Activated naive CD8-positive, alpha-beta T cell (primary cell): ENCODE measurements around the gene RAB8B.
A peak's percentile ranks its signal among the peaks of the same experiment; 100 is the strongest.

Experiments used
- H3K27ac Mint-ChIP-seq: one replicate; pipeline ENCODE4 v1.8.0; 2021; ENCODE audit warnings: mixed read lengths
- H3K27me3 Mint-ChIP-seq: one replicate; pipeline ENCODE4 v1.8.0; 2021; ENCODE audit warnings: mixed read lengths
- H3K36me3 Mint-ChIP-seq: one replicate; pipeline ENCODE4 v1.8.0; 2021; ENCODE audit warnings: mixed read lengths
- H3K4me1 Mint-ChIP-seq: one replicate; pipeline ENCODE4 v1.8.0; 2021; ENCODE audit warnings: low read depth, mixed read lengths
- H3K4me3 Mint-ChIP-seq: one replicate; pipeline ENCODE4 v1.8.0; 2021; ENCODE audit warnings: mild to moderate bottlenecking, mixed read lengths
- H3K9me3 Mint-ChIP-seq: one replicate; pipeline ENCODE4 v1.8.0; 2021; ENCODE audit warnings: low read depth, mixed read lengths

Gene RAB8B

GRCh38 chr15:63188926-63189871, at the start of gene RAB8B:
Gene RAB8B (plus strand): TSS chr15:63189606. CDS start chr15:63189625, 19 bp downstream.
- Mint-ChIP-seq H3K27me3 (no peaks in the 10 kb centered on the region), H3K4me3 (peak within 1 kb of the TSS; percentile 100), H3K36me3 (peaks cover 7% of the 10 kb centered on the region), H3K9me3 (no peaks in the 10 kb centered on the region), H3K4me1 (peaks cover 40% of the 10 kb centered on the region), H3K27ac (peak within 1 kb of the TSS; percentile 96)

DNA sequence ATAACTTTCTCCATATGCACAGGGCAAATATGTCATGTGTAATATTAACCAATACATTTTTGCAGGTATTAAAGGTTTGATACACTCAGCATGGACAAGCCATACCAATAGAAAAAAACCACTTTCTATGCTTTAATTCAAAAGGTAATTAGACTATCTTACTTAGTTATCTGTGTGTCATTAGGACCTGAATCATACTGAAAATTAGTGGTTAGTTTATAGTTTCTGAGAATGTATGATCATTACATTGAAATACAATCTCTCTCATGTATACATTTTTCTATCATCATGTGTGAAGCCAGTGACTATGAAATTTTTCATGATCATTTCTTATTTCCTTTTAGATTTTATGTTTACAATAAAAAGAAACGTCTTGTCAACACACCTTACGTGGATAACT, 48.5 kb upstream of the RAB8B start:
- no peak overlapping the region for H3K27ac Mint-ChIP-seq
- no peak overlapping the region for H3K4me3 Mint-ChIP-seq
- no peaks in the 10 kb centered on the region for H3K27me3 Mint-ChIP-seq
- H3K36me3 Mint-ChIP-seq = peaks cover 21% of the 10 kb centered on the region
- H3K4me1 Mint-ChIP-seq = peaks cover 6% of the 10 kb centered on the region
- H3K9me3 Mint-ChIP-seq = no peaks in the 10 kb centered on the region

DNA sequence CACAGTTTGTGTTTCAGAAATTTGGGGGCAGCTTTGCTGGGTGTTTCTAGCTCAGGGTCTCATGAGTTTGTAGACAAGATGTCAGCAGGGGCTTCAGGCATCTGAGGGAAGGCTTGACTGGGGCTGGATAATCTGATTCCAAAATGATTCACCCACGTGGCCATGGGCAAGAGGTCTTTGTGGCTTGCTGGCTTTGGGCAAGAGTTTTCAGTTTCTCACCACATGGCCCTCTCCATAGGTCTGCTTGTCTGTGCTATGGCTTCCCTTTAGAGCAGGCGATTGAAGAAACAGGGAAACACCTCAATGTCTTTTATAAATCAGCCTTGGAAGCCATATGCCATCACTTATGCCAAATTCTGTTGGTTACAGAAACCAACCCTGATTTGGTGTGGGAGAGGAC, 44.0 kb upstream of the RAB8B start:
- Mint-ChIP-seq H3K4me3 (no peak overlapping the region), H3K4me1 (peaks cover 11% of the 10 kb centered on the region), H3K27ac (no peak overlapping the region), H3K27me3 (no peaks in the 10 kb centered on the region), H3K36me3 (peaks cover 22% of the 10 kb centered on the region), H3K9me3 (no peaks in the 10 kb centered on the region)

DNA sequence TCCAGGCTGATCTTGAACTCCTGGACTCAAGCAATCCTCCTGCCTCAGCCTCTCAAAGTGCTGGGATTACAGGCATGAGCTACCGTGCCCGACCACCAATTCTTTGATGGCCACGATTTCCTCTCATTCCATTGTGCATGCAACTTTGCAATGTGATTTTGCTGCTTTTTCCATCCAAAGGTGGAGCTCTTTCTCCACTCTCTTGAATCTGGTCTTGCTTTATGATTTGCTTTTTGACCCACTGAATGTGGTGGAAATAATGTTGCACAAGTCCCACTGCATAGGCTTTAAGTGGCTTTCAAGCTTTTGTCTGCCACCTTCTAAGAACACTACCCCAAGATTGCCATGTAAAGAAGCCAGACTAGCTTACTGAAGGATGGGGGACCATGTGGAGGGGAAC, 42.7 kb upstream of the RAB8B start:
- H3K4me3 Mint-ChIP-seq = no peak overlapping the region
- peaks cover 18% of the 10 kb centered on the region for H3K36me3 Mint-ChIP-seq
- H3K27ac Mint-ChIP-seq = no peak overlapping the region
- no peaks in the 10 kb centered on the region for H3K9me3 Mint-ChIP-seq
- H3K4me1 Mint-ChIP-seq = peaks cover 9% of the 10 kb centered on the region
- no peaks in the 10 kb centered on the region for H3K27me3 Mint-ChIP-seq

GRCh38 chr15:63151665-63152064, 37.7 kb upstream of the RAB8B start:
- Mint-ChIP-seq H3K27me3 (no peaks in the 10 kb centered on the region), H3K4me3 (no peak overlapping the region), H3K27ac (peak overlapping the region; percentile 82), H3K9me3 (no peaks in the 10 kb centered on the region), H3K4me1 (peaks cover 27% of the 10 kb centered on the region), H3K36me3 (peaks cover 10% of the 10 kb centered on the region)

DNA sequence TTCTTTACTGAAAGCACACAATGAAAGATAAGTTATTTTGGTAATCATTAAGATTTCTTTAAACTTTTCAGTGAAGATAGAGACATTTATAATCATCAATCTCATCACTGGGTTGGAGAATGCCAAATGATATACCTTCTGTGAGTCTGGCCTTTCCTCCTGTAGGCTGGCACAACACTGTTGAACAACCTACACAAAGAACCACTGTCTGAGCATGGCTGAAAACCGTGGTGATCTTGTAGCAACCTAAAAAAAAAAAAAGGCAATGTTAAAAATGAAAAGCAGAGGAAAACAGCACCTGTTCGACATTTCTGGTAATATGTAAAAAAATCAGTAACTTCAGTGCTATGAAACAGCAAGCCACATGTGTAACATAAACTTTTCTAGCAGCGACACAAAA, 33.9 kb upstream of the RAB8B start:
- peaks cover 22% of the 10 kb centered on the region for H3K4me1 Mint-ChIP-seq
- H3K36me3 Mint-ChIP-seq = peaks cover 6% of the 10 kb centered on the region
- H3K27me3 Mint-ChIP-seq = no peaks in the 10 kb centered on the region
- H3K27ac Mint-ChIP-seq = peak overlapping the region; percentile 71
- H3K4me3 Mint-ChIP-seq = peak overlapping the region; percentile 99
- no peaks in the 10 kb centered on the region for H3K9me3 Mint-ChIP-seq

- Mint-ChIP-seq H3K27ac (peak overlapping the region; percentile 94), H3K27me3 (no peaks in the 10 kb centered on the region), H3K4me3 (peak overlapping the region; percentile 99), H3K4me1 (peaks cover 22% of the 10 kb centered on the region), H3K36me3 (peaks cover 6% of the 10 kb centered on the region), H3K9me3 (no peaks in the 10 kb centered on the region)
Measured at GRCh38 chr15:63156086-63156710, 33.2 kb upstream of the RAB8B start.

- H3K27ac Mint-ChIP-seq = peak overlapping the region; percentile 94
- H3K9me3 Mint-ChIP-seq = no peaks in the 10 kb centered on the region
- peak overlapping the region; percentile 99 for H3K4me3 Mint-ChIP-seq
- peaks cover 22% of the 10 kb centered on the region for H3K4me1 Mint-ChIP-seq
- H3K27me3 Mint-ChIP-seq = no peaks in the 10 kb centered on the region
- peaks cover 3% of the 10 kb centered on the region for H3K36me3 Mint-ChIP-seq
Measured at GRCh38 chr15:63156755-63157117, 32.7 kb upstream of the RAB8B start.

GRCh38 chr15:63157118-63157843, 32.1 kb upstream of the RAB8B start, which contains the start of gene RPS27L:
Gene RPS27L (minus strand): TSS chr15:63157477. CDS start chr15:63157405, 72 bp downstream.
- Mint-ChIP-seq H3K36me3 (peaks cover 2% of the 10 kb centered on the region), H3K4me3 (peak within 1 kb of the TSS; percentile 99), H3K4me1 (peaks cover 22% of the 10 kb centered on the region)

DNA sequence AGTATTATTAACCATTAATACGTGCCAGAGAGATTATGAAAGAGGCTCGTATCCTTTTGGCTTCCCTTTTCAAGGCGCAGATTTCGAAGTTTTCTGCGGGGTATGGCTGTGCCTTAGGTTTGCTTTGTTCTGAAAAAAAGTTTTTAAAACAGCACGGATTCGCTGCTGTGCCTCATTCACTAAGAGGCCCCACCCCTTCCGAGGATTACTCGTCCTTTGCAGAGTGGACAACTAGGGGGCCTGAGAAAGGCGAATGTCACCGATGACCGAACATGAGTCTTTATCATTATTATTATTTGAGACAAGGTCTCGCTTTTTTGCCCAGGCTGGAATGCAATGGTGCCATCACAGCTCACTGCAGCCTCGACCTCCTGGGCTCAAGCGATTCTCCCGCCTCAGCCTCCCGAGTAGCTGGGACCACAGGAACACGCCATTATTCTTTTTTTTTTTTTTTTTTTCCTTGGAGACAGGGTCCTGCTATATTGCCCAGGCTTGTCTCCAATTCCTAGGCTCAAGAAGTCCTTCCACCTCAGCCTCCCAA, 31.4 kb upstream of the RAB8B start:
- peak overlapping the region; percentile 87 for H3K27ac Mint-ChIP-seq
- H3K27me3 Mint-ChIP-seq = no peaks in the 10 kb centered on the region
- H3K9me3 Mint-ChIP-seq = no peaks in the 10 kb centered on the region
- no peaks in the 10 kb centered on the region for H3K36me3 Mint-ChIP-seq
- peaks cover 21% of the 10 kb centered on the region for H3K4me1 Mint-ChIP-seq
- peak overlapping the region; percentile 90 for H3K4me3 Mint-ChIP-seq

More at GRCh38 chr15:63157118-63157843, 32.1 kb upstream of the RAB8B start, which contains the start of gene RPS27L:
- Mint-ChIP-seq H3K27ac (peak within 1 kb of the TSS; percentile 94), H3K27me3 (no peaks in the 10 kb centered on the region), H3K9me3 (no peaks in the 10 kb centered on the region)

DNA sequence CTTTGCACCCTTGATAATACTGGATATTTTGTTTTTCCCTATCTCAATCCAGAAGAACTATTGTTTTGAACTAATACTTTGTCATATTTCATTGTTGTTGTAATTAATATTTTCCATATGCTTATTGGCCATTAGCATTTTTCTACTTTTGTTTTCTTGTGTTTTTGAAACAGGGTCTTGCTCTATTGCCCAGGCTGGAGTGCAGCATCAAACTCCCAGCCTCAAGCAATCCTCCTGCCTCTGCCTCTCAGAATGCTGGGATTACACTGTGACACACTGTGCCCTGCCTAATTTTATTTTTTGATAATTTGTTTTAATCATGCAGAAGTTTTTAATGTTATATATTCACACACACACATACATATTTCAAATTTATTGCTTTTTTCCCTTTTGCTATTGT, 28.8 kb upstream of the RAB8B start:
- Mint-ChIP-seq H3K9me3 (no peaks in the 10 kb centered on the region), H3K4me1 (peaks cover 9% of the 10 kb centered on the region), H3K36me3 (no peaks in the 10 kb centered on the region), H3K4me3 (no peak overlapping the region), H3K27ac (no peak overlapping the region), H3K27me3 (no peaks in the 10 kb centered on the region)

- no peak overlapping the region for H3K27ac Mint-ChIP-seq
- no peaks in the 10 kb centered on the region for H3K27me3 Mint-ChIP-seq
- H3K4me3 Mint-ChIP-seq = no peak overlapping the region
- no peaks in the 10 kb centered on the region for H3K9me3 Mint-ChIP-seq
- peaks cover 5% of the 10 kb centered on the region for H3K4me1 Mint-ChIP-seq
- no peaks in the 10 kb centered on the region for H3K36me3 Mint-ChIP-seq
Measured at GRCh38 chr15:63163217-63163616, 26.2 kb upstream of the RAB8B start.

DNA sequence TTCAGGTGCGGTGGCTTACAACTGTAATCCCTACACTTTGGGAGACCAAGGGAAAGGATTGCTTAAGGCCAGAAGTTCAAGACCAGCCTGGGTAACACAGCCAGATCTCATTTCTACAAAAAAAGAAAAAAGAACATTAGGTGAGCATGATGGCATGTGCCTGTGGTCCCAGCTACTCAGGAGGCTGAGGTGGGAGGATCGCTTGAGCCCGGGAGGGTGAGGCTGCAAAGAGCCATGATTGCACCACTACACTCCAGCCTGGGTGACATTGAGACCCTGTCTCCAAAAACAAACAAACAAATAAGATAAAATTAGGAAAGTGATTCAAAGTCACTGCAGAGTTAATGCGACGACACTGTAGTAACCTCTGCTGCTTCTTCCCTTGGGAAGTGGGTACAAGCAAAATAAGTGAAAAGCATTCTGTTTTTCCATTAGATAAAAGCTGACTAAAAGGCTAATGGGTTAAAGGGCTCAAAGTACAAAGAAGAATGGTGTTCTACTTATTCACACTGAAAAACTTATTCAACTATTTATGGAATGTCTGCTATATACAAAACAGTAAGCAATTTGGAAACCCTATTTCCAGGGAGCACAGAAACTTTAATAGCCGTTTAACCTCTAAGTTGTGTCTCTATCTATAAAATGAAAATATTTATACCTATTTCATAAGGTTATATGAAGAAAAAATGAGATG, 24.1 kb upstream of the RAB8B start:
- peaks cover 5% of the 10 kb centered on the region for H3K4me1 Mint-ChIP-seq
- no peak overlapping the region for H3K27ac Mint-ChIP-seq
- no peaks in the 10 kb centered on the region for H3K9me3 Mint-ChIP-seq
- no peaks in the 10 kb centered on the region for H3K36me3 Mint-ChIP-seq
- no peak overlapping the region for H3K4me3 Mint-ChIP-seq
- no peaks in the 10 kb centered on the region for H3K27me3 Mint-ChIP-seq

GRCh38 chr15:63166219-63166618, 23.2 kb upstream of the RAB8B start:
- H3K27ac Mint-ChIP-seq = no peak overlapping the region
- H3K27me3 Mint-ChIP-seq = no peaks in the 10 kb centered on the region
- H3K9me3 Mint-ChIP-seq = no peaks in the 10 kb centered on the region
- H3K36me3 Mint-ChIP-seq = no peaks in the 10 kb centered on the region
- peaks cover 5% of the 10 kb centered on the region for H3K4me1 Mint-ChIP-seq
- H3K4me3 Mint-ChIP-seq = no peak overlapping the region
